Activated T-helper 9 cell treated with anti-CD3 and anti-CD28 coated beads, Interleukin-2, amount 50 U/mL, for 16 hours (primary cell): Measurements from ENCODE around the gene UROC1.

Source experiments
- DNase-seq: peaks from one replicate; pipeline ENCODE4 v3.0.0-alpha.2; 2020; ENCODE audit warnings: low read depth

Gene UROC1

DNA sequence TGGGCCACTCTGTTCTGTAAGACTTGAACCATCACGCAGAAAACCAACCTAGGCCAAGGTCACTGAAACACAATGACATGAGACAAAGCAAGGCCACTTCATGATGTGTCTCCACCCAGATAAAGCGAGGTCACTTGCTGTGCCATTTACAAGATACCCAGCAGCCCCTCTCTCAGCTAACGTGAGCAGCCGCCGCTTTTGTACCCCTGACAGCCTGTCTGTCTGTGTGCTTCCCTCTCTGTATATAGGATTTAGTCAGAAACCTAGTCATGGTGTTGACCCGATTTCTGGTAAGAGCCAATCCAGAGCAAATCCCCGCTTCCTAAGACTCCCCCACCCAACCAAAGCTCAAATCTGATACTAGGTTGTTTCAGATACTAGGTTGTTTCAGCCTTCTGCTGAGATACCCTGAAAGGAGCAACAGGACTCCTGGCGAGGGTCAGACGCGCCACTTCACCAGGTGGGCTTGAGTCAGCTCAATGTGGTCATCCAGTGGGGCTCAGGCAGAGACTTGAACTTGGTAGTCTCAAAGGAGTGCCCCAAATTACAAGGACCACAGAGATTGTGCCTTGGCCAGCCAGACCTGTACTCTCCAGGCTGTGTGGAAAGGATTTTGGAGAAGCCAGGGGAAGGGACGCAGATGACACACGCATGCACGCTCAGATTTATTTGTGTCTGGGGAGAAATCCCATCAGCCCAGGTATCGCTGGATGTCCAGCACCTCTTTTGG lies 38.8 kb downstream of the UROC1 start:
- DNase-seq, result no peak

GRCh38 chr3:126477061-126477380 lies 40.6 kb downstream of the UROC1 start:
- DNase-seq, result no peak

- DNase-seq, result no peak
Measured at GRCh38 chr3:126476166-126477060, 41.2 kb downstream of the UROC1 start.

GRCh38 chr3:126475413-126476114 lies 42.0 kb downstream of the UROC1 start, which contains the start of gene ZXDC:
Gene ZXDC (minus strand): TSS chr3:126475891. CDS start chr3:126475865, 26 bp downstream.
- DNase-seq, result peak; percentile 91

- peak; percentile 17 for DNase-seq
Measured at GRCh38 chr3:126474498-126475412, 42.8 kb downstream of the UROC1 start.

GRCh38 chr3:126473292-126474168 lies 44.0 kb downstream of the UROC1 start:
- DNase-seq, result no peak

DNA sequence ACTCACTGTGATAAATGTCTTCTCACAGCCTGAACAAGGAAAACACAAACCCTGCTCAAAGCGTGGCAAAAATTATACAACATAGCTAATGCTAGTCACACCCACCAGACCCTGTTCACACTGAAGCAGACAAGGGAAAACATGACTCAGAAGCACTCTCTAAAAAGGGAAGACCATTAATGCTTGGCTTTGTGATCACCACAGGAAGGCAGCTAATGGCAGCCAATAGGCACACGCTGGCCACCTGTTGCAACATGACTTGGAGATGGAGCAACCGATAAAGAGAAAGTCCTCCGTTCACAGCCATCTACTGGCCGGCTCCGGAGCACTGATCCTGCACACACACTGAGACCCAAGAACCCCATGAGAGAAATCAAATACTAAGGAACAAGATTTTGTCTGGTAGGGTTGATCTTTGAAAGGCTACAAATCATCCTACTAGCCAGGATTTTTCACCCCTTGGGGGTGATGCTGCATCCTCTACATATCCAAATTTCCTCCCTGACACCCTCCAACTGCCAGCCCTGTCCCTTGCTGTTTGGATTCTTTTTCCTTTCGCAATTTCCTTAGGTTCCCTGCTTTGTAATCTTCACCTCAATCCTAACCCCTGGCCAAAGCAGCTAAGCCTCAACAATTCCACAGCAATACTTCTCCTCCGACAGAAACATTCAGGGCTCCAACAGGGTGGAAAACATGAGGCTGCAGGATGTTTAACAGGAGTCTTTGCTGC lies 45.1 kb downstream of the UROC1 start:
- DNase-seq, result no peak

DNA sequence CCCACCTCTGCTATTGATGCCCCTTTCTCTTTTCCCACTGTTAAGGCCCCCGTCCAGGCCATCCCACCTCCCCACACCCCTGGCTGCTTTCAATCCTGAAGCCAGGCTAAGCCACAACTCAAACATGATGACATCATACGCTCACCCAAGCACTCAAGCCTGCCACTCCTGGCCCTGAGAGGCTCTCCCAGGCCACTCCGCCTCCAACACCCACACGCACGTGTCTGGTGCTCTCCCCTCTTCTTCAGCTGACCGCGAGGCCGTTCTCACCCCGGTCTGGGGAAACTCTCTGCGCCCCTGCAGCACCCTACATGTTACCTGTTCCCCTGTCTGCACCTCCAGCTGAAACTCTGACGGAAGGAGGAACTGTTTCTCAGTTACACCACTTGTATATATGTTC lies 48.1 kb downstream of the UROC1 start:
- DNase-seq, result no peak

GRCh38 chr3:126468028-126468891 lies 49.3 kb downstream of the UROC1 start:
- no peak for DNase-seq

DNA sequence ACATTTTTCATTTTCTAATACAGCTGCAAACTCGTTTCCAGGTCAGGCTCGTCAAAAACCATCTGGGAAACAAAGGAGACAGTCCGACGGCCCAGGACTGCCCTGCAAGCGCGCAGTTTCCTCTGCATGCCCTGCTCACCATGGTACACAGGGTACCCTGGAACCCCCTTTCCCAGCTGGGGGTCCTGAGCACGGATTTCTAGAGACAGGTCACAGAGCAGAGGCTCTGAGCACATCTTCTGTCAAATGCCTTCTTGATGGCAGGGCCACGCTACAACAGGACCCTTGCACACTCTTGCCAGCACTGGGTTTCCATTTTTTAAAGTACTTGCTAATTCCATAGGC lies 50.0 kb downstream of the UROC1 start:
- DNase-seq, result no peak

DNA sequence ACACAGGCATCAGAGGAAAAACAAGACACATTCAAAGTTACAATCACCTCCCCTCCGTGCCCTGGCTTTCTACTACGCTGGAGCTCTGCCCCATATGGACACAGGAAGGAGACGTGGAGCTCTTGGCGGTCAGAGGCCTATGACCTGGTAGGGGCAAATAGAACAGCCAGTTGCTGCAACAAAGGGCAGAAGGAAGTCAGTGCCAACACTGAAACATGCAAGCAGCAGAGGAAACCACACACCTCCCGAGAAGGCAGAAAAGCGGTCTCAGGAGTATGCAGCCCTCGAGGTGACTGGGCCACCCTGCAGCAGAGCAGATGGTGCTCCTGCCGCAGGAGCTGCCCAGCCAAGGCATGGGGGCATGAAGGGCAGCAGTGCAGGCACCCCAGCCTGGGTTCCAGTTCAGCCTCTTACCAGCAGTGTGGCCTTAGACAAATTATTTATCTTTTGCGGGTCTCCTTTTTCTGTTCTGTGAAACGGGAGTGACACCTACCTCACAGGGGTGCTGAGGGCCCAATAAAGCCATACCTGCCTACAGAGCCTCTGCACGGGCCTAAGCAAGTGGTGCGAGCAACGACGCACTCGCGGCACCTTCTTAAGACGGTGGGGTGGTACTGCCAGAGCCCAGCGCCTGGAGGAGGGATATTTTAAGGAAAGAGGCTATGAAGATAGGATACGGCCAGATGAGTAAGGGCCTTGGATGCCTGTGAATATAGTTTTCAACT lies 50.5 kb downstream of the UROC1 start:
- no peak for DNase-seq

- no peak for DNase-seq
Measured at GRCh38 chr3:126465928-126466544, 51.5 kb downstream of the UROC1 start.

DNA sequence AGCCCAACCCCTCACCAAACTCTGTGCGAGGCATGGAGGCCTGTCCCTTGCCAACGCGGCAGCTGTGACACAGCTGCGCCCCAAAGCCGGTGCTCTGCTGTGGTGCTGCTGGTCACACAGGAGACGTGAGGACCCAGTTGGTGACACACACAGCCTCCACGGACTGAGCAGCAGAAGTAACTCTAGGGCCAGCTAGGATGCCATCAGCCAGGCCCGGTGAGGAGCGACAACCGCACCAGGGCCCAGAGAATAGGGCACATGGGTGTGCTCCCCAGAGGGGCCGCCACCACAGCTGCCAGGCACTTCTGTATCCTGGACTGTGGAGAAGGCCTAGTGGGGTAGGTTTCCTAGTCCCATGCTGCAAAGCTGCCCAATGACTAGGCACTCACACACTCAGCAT lies 52.6 kb downstream of the UROC1 start:
- no peak for DNase-seq

DNA sequence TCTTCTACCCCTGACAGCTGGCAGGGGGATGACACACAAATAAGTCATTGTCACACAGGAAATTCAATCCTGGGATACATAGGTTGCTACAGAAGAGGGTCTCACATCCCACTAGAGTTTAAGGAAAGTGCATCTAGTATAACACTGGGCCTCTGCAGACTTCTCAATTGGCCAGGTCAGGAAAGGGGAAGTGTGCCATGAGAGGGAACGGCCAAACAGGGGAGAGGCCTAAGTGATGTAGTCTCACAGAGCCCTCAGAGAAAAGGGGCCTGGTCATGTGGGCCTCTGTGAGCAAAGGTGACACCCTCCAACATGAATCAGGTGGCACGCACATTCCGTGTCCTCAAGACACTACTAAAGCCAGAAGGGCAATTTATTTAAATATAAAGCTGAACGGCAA lies 53.1 kb downstream of the UROC1 start:
- DNase-seq, result no peak

DNA sequence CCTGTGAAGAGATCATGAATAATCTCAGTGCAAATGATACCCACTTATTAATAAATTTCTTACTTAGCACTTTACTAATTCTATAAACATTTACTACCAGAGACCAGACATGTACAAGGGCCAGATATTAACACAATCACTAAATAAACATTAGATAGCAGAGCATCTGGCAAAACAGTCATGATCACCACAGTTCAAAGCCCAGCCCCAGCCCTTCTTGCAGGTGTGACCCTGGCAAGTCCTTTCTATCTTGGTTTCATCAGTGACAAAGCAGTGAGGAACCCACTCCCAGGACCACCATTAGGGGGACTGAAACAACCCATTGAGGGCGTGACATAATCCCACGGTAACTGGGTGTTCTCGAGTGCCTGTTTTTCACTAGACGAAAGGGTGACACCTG lies 53.5 kb downstream of the UROC1 start:
- DNase-seq, result no peak

DNA sequence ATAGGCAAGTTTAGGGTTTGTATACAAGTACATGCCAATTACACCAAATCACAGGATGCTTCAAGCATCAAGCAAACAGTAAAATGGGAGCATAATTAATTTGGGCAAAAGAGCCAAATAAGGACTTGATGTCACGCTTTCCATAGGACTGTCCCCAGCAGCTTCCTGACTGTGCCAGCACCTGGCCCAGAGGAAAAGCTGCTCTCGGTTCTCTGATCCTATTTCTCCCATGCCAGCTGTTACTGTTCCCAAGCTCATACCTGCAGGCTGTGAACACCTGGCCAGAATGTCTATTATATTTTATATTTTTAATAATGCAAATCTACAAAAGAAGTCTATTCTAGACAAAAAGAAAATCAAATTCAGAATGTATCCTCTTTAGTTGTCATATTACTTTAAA lies 54.1 kb downstream of the UROC1 start:
- no peak for DNase-seq

GRCh38 chr3:126461450-126462070 lies 56.0 kb downstream of the UROC1 start:
- no peak for DNase-seq

DNA sequence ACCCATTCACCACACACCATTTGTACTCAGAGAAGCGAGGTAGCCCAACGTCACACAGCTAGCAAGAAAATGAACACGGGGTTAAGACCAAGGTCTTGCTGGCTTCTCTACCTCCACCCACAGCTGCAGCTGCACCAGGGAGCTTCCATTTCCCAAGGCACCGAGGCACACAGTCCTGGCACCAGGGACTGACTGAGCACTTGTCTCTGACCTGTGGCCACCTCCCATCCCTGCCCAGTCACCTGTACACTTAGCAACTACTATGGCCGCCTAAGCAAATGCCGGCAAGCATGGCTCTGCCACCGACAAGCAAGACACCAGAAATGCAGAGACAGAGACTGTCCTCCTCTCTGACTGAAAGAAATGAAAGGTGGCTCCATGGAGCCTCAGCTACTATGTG lies 57.2 kb downstream of the UROC1 start:
- DNase-seq, result no peak
